Caco-2 (cell line): ENCODE data around the gene PRSS53. TPM values are rescaled to one million over a fixed set of nuclear protein-coding genes. Genes with fewer than 3 reads are reported as not detected.
"Not testable (repeated sequence)": the region's sequence is repeated elsewhere in the genome, so short reads cannot be mapped to it uniquely, and the experiment has no call there.

Source experiments
- BruUV-seq: library from RNA; stranded (reverse); fragments of 400-500 nt; replicated peaks from 2 replicates; lab custom pipeline; 2021; lab: Mats Ljungman, UMichigan
- CTCF ChIA-PET: fragments of 300-600 bp; sonication (Branson Sonifier 250); formaldehyde crosslinking; loops from one replicate; lab custom pipeline; 2022; ENCODE audit warnings: antibody characterized with exemption; lab: Charles Lee
- POLR2A ChIA-PET: fragments of 300-600 bp; sonication (Branson Sonifier 250); formaldehyde crosslinking; loops from one replicate; lab custom pipeline; 2022; ENCODE audit warnings: antibody characterized with exemption; lab: Charles Lee
- DNase-seq, 2 experiments: peaks; one replicate each; pipeline versions ENCODE4 v3.0.0 to v3.0.0-alpha.2; 2020 to 2022
- H3K27me3 ChIP-seq: replicated peaks from 2 replicates; pipeline ENCODE4 v1.6.0; 2011; ENCODE audit warnings: low read length; ENCODE audit not compliant: control insufficient read depth, insufficient read depth
- H3K36me3 ChIP-seq: 2 replicates; pipeline ENCODE4 v1.5.1; 2011; ENCODE audit warnings: low read length; ENCODE audit not compliant: control insufficient read depth, insufficient read depth
- H3K4me1 ChIP-seq: fragments of 250-450 bp; sonication (Bioruptor Pico); 2 replicates; pipeline ENCODE4 v1.5.1; 2020; ENCODE audit warnings: mild to moderate bottlenecking
- H3K4me3 ChIP-seq: 2 replicates; pipeline ENCODE4 v1.5.1; 2011; ENCODE audit warnings: low read depth, mild to moderate bottlenecking, control low read depth, low read length
- H3K9me3 ChIP-seq: fragments of 250-450 bp; sonication (Bioruptor Pico); 2 replicates; pipeline ENCODE4 v1.5.1; 2020; ENCODE audit warnings: mild to moderate bottlenecking, moderate library complexity
- H3K27ac Mint-ChIP-seq: one replicate; pipeline ENCODE4 v1.8.0; 2022; ENCODE audit warnings: mixed read lengths; ENCODE audit not compliant: unreplicated experiment
- H3K27me3 Mint-ChIP-seq: one replicate; pipeline ENCODE4 v1.8.0; 2022; ENCODE audit warnings: mixed read lengths; ENCODE audit not compliant: insufficient read depth, unreplicated experiment
- H3K36me3 Mint-ChIP-seq: one replicate; pipeline ENCODE4 v1.8.0; 2022; ENCODE audit warnings: mild to moderate bottlenecking, mixed read lengths; ENCODE audit not compliant: insufficient read depth, unreplicated experiment
- H3K4me1 Mint-ChIP-seq: one replicate; pipeline ENCODE4 v1.8.0; 2022; ENCODE audit warnings: low read depth, mixed read lengths; ENCODE audit not compliant: unreplicated experiment
- H3K4me3 Mint-ChIP-seq: one replicate; pipeline ENCODE4 v1.8.0; 2022; ENCODE audit warnings: mild to moderate bottlenecking, moderate library complexity, mixed read lengths; ENCODE audit not compliant: unreplicated experiment
- H3K9me3 Mint-ChIP-seq: one replicate; pipeline ENCODE4 v1.8.0; 2022; ENCODE audit warnings: mixed read lengths; ENCODE audit not compliant: unreplicated experiment
- CTCF ChIP-seq, 2 experiments: fragments of 200-600 bp in 1 of 2; IDR thresholded peaks; 1 replicate in 1 of 2; 2 replicates in 1 of 2; pipeline versions ENCODE4 v1.5.1 to v1.8.0; 2011 to 2022; ENCODE audit warnings: antibody characterized with exemption in 1 of 2, control low read depth in 1 of 2, inconsistent platforms in 1 of 2, low read depth in 1 of 2, low read length in 1 of 2, mild to moderate bottlenecking in 1 of 2, moderate library complexity in 1 of 2; ENCODE audit not compliant: insufficient read depth in 1 of 2, severe bottlenecking in 1 of 2, unreplicated experiment in 1 of 2
- intact Hi-C: fragments of 100-400 bp; cut with micrococcal nuclease; formaldehyde crosslinking; loops from one replicate; pipeline ENCODE4 v1.10.0; 2022; ENCODE audit not compliant: unreplicated experiment
- total RNA-seq: library from RNA; stranded (reverse); gene quantifications from 2 replicates; pipeline ENCODE4 v1.2.3, GENCODE V29; 2022

Gene PRSS53
- total RNA-seq, 1 experiment from 2014 or later, result 1.8 TPM

- Histone ChIP-seq H3K9me3 (no peaks in the 10 kb centered on the region), H3K4me3 (no peak overlapping the region), H3K27me3 (no peaks in the 10 kb centered on the region), H3K4me1 (no peaks in the 10 kb centered on the region), H3K36me3 (no peaks in the 10 kb centered on the region)
- H3K9me3 Mint-ChIP-seq, result peaks cover 9% of the 10 kb centered on the region
- ChIA-PET CTCF (interaction anchor here (0.6 kb wide), 1 partner anchor 320 kb away, joined by 4 read pairs; no protein-coding TSS in a partner anchor), POLR2A (no interaction called here)
- H3K4me3 Mint-ChIP-seq, result no peak overlapping the region
- TF ChIP-seq CTCF (IDR thresholded peaks at IDR 0.05; ENCODE audit: insufficient read depth in 1 of 2, low read depth in 1 of 2, low read length in 1 of 2, severe bottlenecking in 1 of 2, unreplicated experiment in 1 of 2), result no peak
- H3K27ac Mint-ChIP-seq, result no peak overlapping the region
- H3K36me3 Mint-ChIP-seq, result peaks cover 13% of the 10 kb centered on the region
- H3K27me3 Mint-ChIP-seq, result no peaks in the 10 kb centered on the region
- H3K4me1 Mint-ChIP-seq, result peaks cover 6% of the 10 kb centered on the region
- intact Hi-C loops, result loop anchor here (5.0 kb wide), 1 partner anchor 36 kb away; no protein-coding TSS in a partner anchor
- BruUV-seq, result no TSS peak
- DNase-seq, result no peak
Observed at GRCh38 chr16:31106509-31107464, 18.0 kb upstream of the PRSS53 start.

GRCh38 chr16:31105677-31106213 lies 17.0 kb upstream of the PRSS53 start:
- ChIA-PET CTCF (no interaction called here), POLR2A (no interaction called here)
- intact Hi-C loops, result loop anchor here (5.0 kb wide), 1 partner anchor 37 kb away; no protein-coding TSS in a partner anchor
- Mint-ChIP-seq H3K4me3 (no peak overlapping the region), H3K36me3 (peaks cover 13% of the 10 kb centered on the region), H3K4me1 (peaks cover 6% of the 10 kb centered on the region), H3K27ac (no peak overlapping the region), H3K27me3 (no peaks in the 10 kb centered on the region), H3K9me3 (peaks cover 9% of the 10 kb centered on the region)
- Histone ChIP-seq H3K27me3 (no peaks in the 10 kb centered on the region), H3K9me3 (no peaks in the 10 kb centered on the region), H3K4me3 (no peak overlapping the region), H3K36me3 (no peaks in the 10 kb centered on the region), H3K4me1 (no peaks in the 10 kb centered on the region)
- no TSS peak for BruUV-seq
- TF ChIP-seq CTCF (IDR thresholded peaks at IDR 0.05; ENCODE audit: insufficient read depth in 1 of 2, low read depth in 1 of 2, low read length in 1 of 2, severe bottlenecking in 1 of 2, unreplicated experiment in 1 of 2), result peak; percentile 63 to 76
- DNase-seq, result peak; percentile 67 to 77

GRCh38 chr16:31100876-31101641 lies 12.3 kb upstream of the PRSS53 start:
- intact Hi-C loops, BruUV-seq: not testable (repeated sequence)
- POLR2A ChIA-PET, result interaction anchor here (1.2 kb wide), 1 partner anchor 16 kb away, joined by 4 read pairs; the partner anchor contains the start of gene KAT8

More at GRCh38 chr16:31100876-31101641, 12.3 kb upstream of the PRSS53 start:
- CTCF ChIA-PET, H3K4me3 Mint-ChIP-seq, H3K4me1 Mint-ChIP-seq, DNase-seq, H3K4me1 ChIP-seq, H3K4me3 ChIP-seq, H3K9me3 ChIP-seq, H3K27me3 ChIP-seq, H3K36me3 ChIP-seq, H3K36me3 Mint-ChIP-seq, H3K27ac Mint-ChIP-seq, H3K27me3 Mint-ChIP-seq: not testable (repeated sequence)
- peaks cover 12% of the 10 kb centered on the region for H3K9me3 Mint-ChIP-seq
